Astrocyte of the hippocampus (primary cell): ENCODE results near the gene TYSND1.
"Not testable (repeated sequence)": the region's sequence is repeated elsewhere in the genome, so short reads cannot be mapped to it uniquely, and the experiment has no call there.

Experiments
- DNase-seq: peaks from one replicate; pipeline ENCODE4 v3.0.0; 2011; ENCODE audit warnings: low read depth, low spot score

TYSND1 gene

GRCh38 chr10:70132098-70133029 is 14.1 kb downstream of the TYSND1 start, which contains the start of gene AIFM2:
TSS of gene AIFM2 (minus strand) at chr10:70132825. CDS start at chr10:70124084, 8,741 bp downstream.
- peak; percentile 82 for DNase-seq

- no peak for DNase-seq
These were observed 15.0 kb downstream of the TYSND1 start for GRCh38 chr10:70131560-70131937.

GRCh38 chr10:70130878-70131559 is 15.5 kb downstream of the TYSND1 start:
- peak; percentile 19 for DNase-seq

- DNase-seq: no peak
These were observed 19.7 kb downstream of the TYSND1 start for GRCh38 chr10:70126700-70127395.

GRCh38 chr10:70125918-70126552 is 20.5 kb downstream of the TYSND1 start:
- DNase-seq: no peak

- DNase-seq: no peak
These were observed 21.6 kb downstream of the TYSND1 start for GRCh38 chr10:70124918-70125317.

GRCh38 chr10:70124415-70124814 is 22.1 kb downstream of the TYSND1 start:
- no peak for DNase-seq

- DNase-seq: no peak
These were observed 22.7 kb downstream of the TYSND1 start for GRCh38 chr10:70123817-70124216.

- not testable (repeated sequence) for DNase-seq
These were observed 23.3 kb downstream of the TYSND1 start for GRCh38 chr10:70123166-70123565.

- peak; percentile 62 for DNase-seq
These were observed 23.8 kb downstream of the TYSND1 start for GRCh38 chr10:70122742-70123141.

- DNase-seq: no peak
These were observed 25.1 kb downstream of the TYSND1 start for GRCh38 chr10:70121281-70121949.

GRCh38 chr10:70120417-70120816 is 26.1 kb downstream of the TYSND1 start:
- DNase-seq: no peak

GRCh38 chr10:70119623-70120022 is 26.9 kb downstream of the TYSND1 start:
- DNase-seq: no peak

- DNase-seq: no peak
These were observed 27.3 kb downstream of the TYSND1 start for GRCh38 chr10:70119197-70119596.

- no peak for DNase-seq
These were observed 28.3 kb downstream of the TYSND1 start for GRCh38 chr10:70118196-70118595.

- no peak for DNase-seq
These were observed 28.9 kb downstream of the TYSND1 start for GRCh38 chr10:70117646-70118045.

- DNase-seq: peak; percentile 59
These were observed 30.4 kb downstream of the TYSND1 start for GRCh38 chr10:70115948-70116682.

- no peak for DNase-seq
These were observed 31.6 kb downstream of the TYSND1 start for GRCh38 chr10:70114902-70115301.

GRCh38 chr10:70112071-70112470 is 34.4 kb downstream of the TYSND1 start:
- DNase-seq: no peak

GRCh38 chr10:70111496-70111895 is 35.0 kb downstream of the TYSND1 start:
- DNase-seq: no peak
